ENCODE results near the gene PIK3CG.

The PIK3CG gene

GRCh38 chr7:106871793-106872571 is 6.9 kb downstream of the PIK3CG start (continued):
- TF ChIP-seq PRDM10 (tag by site-specific recombination; IDR thresholded peaks at IDR 0.05) = peak; percentile 39; the same call in 1 of the 2 replicates
- TF ChIP-seq ZNF280D (tag by site-specific recombination; IDR thresholded peaks at IDR 0.05) = no peak

- no peaks in the 10 kb centered on the region for H3K36me3 ChIP-seq (ENCODE audit: control insufficient read depth in 2 of 2, insufficient read depth in 1 of 2, low read length in 2 of 2)
- H3K4me1 ChIP-seq (ENCODE audit: control insufficient read depth, insufficient read depth, low read length) = no peaks in the 10 kb centered on the region
- POLR2A ChIA-PET = no interaction called here
- H3K9me3 ChIP-seq (ENCODE audit: control insufficient read depth, insufficient read depth, low read depth, low read length) = no peaks in the 10 kb centered on the region
- no peak overlapping the region for H3K27ac ChIP-seq (ENCODE audit: extremely low read depth, low read depth, low read length)
- TF ChIP-seq ZNF202 (tag by site-specific recombination; IDR thresholded peaks at IDR 0.05; ENCODE audit: borderline replicate concordance) (no peak), ZFP3 (tag by site-specific recombination; IDR thresholded peaks at IDR 0.05; ENCODE audit: low read depth) (no peak), ZNF248 (tag by site-specific recombination; IDR thresholded peaks at IDR 0.05) (no peak), ZNF707 (tag by site-specific recombination; IDR thresholded peaks at IDR 0.05) (no peak), GLI2 (tag by site-specific recombination; IDR thresholded peaks at IDR 0.05; ENCODE audit: borderline replicate concordance, low read depth) (no peak), INSM2 (tag by site-specific recombination; IDR thresholded peaks at IDR 0.05) (no peak), AEBP2 (tag by site-specific recombination; IDR thresholded peaks at IDR 0.05; ENCODE audit: borderline replicate concordance) (no peak), ZNF18 (tag by site-specific recombination; IDR thresholded peaks at IDR 0.05) (no peak), ZNF423 (tag by site-specific recombination; IDR thresholded peaks at IDR 0.05) (no peak), IKZF3 (tag by site-specific recombination; IDR thresholded peaks at IDR 0.05) (no peak)
- no peak overlapping the region for H3K4me3 ChIP-seq (ENCODE audit: low read depth, low read length)
- CTCF ChIA-PET = no interaction called here
Observed at GRCh38 chr7:106872763-106873162, 7.7 kb downstream of the PIK3CG start.
